Panc1 (cell line): ENCODE measurements around the gene TRNAU1AP. TPM values are rescaled to one million over a fixed set of nuclear protein-coding genes. Genes with fewer than 3 reads are reported as not detected.

Experiments used
- ATAC-seq: fragments of 200-7000 bp; cut with Tn5 transposase; 2 replicates; pipeline ENCODE4 v1.9.1; 2020; ENCODE audit warnings: mild to moderate bottlenecking, moderate library complexity
- BruUV-seq: library from RNA; stranded (reverse); fragments of 400-500 nt; replicated peaks from 2 replicates; lab custom pipeline; 2021; lab: Mats Ljungman, UMichigan
- CTCF ChIA-PET: fragments of 300-600 bp; sonication (Branson Sonifier 250); formaldehyde crosslinking; loops from one replicate; lab custom pipeline; 2022; ENCODE audit warnings: antibody characterized with exemption; lab: Charles Lee
- POLR2A ChIA-PET: fragments of 300-600 bp; sonication (Branson Sonifier 250); formaldehyde crosslinking; loops from one replicate; lab custom pipeline; 2022; ENCODE audit warnings: antibody characterized with exemption; lab: Charles Lee
- DNase-seq: peaks from one replicate; pipeline ENCODE4 v3.0.0-alpha.2; 2010; ENCODE audit warnings: low read depth, low spot score
- H3K27ac ChIP-seq: 2 replicates; pipeline ENCODE4 v1.5.1; 2011; ENCODE audit warnings: mild to moderate bottlenecking, low read length, inconsistent platforms
- H3K27me3 ChIP-seq: fragments of 200-500 bp; sonication (Bioruptor generic); 2 replicates; pipeline ENCODE4 v1.6.0; 2014; ENCODE audit warnings: low read length, inconsistent platforms; ENCODE audit not compliant: control insufficient read depth, insufficient read depth
- H3K36me3 ChIP-seq: fragments of 200-500 bp; sonication (Bioruptor generic); 2 replicates; pipeline ENCODE4 v1.5.1; 2014; ENCODE audit warnings: inconsistent platforms, mild to moderate bottlenecking, low read length, moderate library complexity; ENCODE audit not compliant: control insufficient read depth, insufficient read depth
- H3K4me1 ChIP-seq: 2 replicates; pipeline ENCODE4 v1.5.1; 2011; ENCODE audit warnings: inconsistent platforms, mild to moderate bottlenecking, low read length, moderate library complexity; ENCODE audit not compliant: control insufficient read depth, insufficient read depth
- H3K4me3 ChIP-seq, 2 experiments: 2 replicates each; pipeline ENCODE4 v1.5.1; 2011 to 2012; ENCODE audit warnings: low read depth in 2 of 2, low read length in 2 of 2, mild to moderate bottlenecking in 2 of 2, inconsistent platforms in 1 of 2, moderate library complexity in 1 of 2
- H3K9me3 ChIP-seq: fragments of 200-500 bp; sonication (Bioruptor generic); 2 replicates; pipeline ENCODE4 v1.5.1; 2014; ENCODE audit warnings: low read depth, mild to moderate bottlenecking, inconsistent platforms, low read length, moderate library complexity; ENCODE audit not compliant: control insufficient read depth, insufficient read depth
- CTCF ChIP-seq: fragments of 450-650 bp; IDR thresholded peaks from 2 replicates; pipeline ENCODE4 v1.5.1; 2017; ENCODE audit warnings: mild to moderate bottlenecking
- POLR2AphosphoS5 ChIP-seq: IDR thresholded peaks from 2 replicates; pipeline ENCODE4 v1.6.1; 2012; ENCODE audit warnings: mild to moderate bottlenecking, low read depth, low read length, moderate library complexity
- REST ChIP-seq, 2 experiments: IDR thresholded peaks; 2 replicates each; pipeline ENCODE4 v1.6.1; 2011 to 2012; ENCODE audit warnings: low read depth in 2 of 2, control low read depth in 1 of 2, low read length in 1 of 2, mild to moderate bottlenecking in 1 of 2, moderate library complexity in 1 of 2; ENCODE audit not compliant: insufficient read depth in 1 of 2
- SIN3A ChIP-seq: IDR thresholded peaks from 2 replicates; pipeline ENCODE4 v1.6.1; 2012; ENCODE audit warnings: low read depth, mild to moderate bottlenecking, low read length, moderate library complexity, borderline replicate concordance; ENCODE audit not compliant: insufficient read depth
- TCF7L2 ChIP-seq: IDR thresholded peaks from 2 replicates; pipeline ENCODE4 v1.6.1; 2011; ENCODE audit warnings: mild to moderate bottlenecking, low read depth, low read length, inconsistent platforms
- in situ Hi-C: cut with HindIII; loops from 2 replicates; pipeline ENCODE4 v1.10.0; 2016; ENCODE audit warnings: low sequenced_read_pairs, low pct_unique_long_range_greater_than_20kb
- intact Hi-C: fragments of 100-400 bp; cut with micrococcal nuclease; formaldehyde crosslinking; loops from one replicate; pipeline ENCODE4 v1.10.0; 2022; ENCODE audit not compliant: unreplicated experiment
- total RNA-seq: library from RNA; stranded (reverse); gene quantifications from one replicate; pipeline ENCODE4 v1.2.1, GENCODE V29; 2021; ENCODE audit not compliant: unreplicated experiment

TRNAU1AP gene
- total RNA-seq, 1 experiment from 2014 or later: 39.1 TPM

- intact Hi-C loops (no loop called here), in situ Hi-C loops (no loop called here)
- H3K4me3 ChIP-seq: no peak overlapping the region
- H3K27ac ChIP-seq: no peak overlapping the region
- ChIA-PET CTCF (interaction anchor here (0.6 kb wide), 1 partner anchor 375 kb away, joined by 3 read pairs; no protein-coding TSS in a partner anchor), POLR2A (interaction anchor here (0.5 kb wide), 1 partner anchor 95 kb away, joined by 6 read pairs; no protein-coding TSS in a partner anchor)
- no TSS peak for BruUV-seq
- H3K9me3 ChIP-seq: no peaks in the 10 kb centered on the region
- H3K4me1 ChIP-seq: no peaks in the 10 kb centered on the region
- H3K27me3 ChIP-seq: no peaks in the 10 kb centered on the region
- no peaks in the 10 kb centered on the region for H3K36me3 ChIP-seq
- TF ChIP-seq TCF7L2 (no peak), REST (IDR thresholded peaks at IDR 0.05; ENCODE audit: insufficient read depth in 1 of 2, low read depth in 2 of 2, low read length in 1 of 2) (no peak), SIN3A (no peak), POLR2AphosphoS5 (no peak), CTCF (no peak)
- ATAC-seq: no peak
- DNase-seq: no peak
Observed at GRCh38 chr1:28548318-28548717, 4.6 kb upstream of the TRNAU1AP start.

- H3K27ac ChIP-seq: no peak overlapping the region
- in situ Hi-C loops: no loop called here
- ATAC-seq: no peak
- no peaks in the 10 kb centered on the region for H3K4me1 ChIP-seq
- no peak for DNase-seq
- intact Hi-C loops: no loop called here
- H3K36me3 ChIP-seq: no peaks in the 10 kb centered on the region
- H3K4me3 ChIP-seq: no peak overlapping the region
- no peaks in the 10 kb centered on the region for H3K9me3 ChIP-seq
- no peaks in the 10 kb centered on the region for H3K27me3 ChIP-seq
- ChIA-PET POLR2A (interaction anchor here (0.6 to 1.1 kb wide), 4 partner anchors 19 to 122 kb away, joined by 3 to 7 read pairs (median 4); no protein-coding TSS in a partner anchor), CTCF (interaction anchor here (0.6 kb wide), 1 partner anchor 52 kb away, joined by 6 read pairs; no protein-coding TSS in a partner anchor)
- BruUV-seq: no TSS peak
- no peak for TF ChIP-seq SIN3A
- TF ChIP-seq POLR2AphosphoS5: no peak
- no peak for TF ChIP-seq CTCF
- no peak for TF ChIP-seq REST (IDR thresholded peaks at IDR 0.05; ENCODE audit: insufficient read depth in 1 of 2, low read depth in 2 of 2, low read length in 1 of 2)
- no peak for TF ChIP-seq TCF7L2
Observed at GRCh38 chr1:28551381-28551780, 1.5 kb upstream of the TRNAU1AP start.
